WTC11 (cell line): ENCODE data around the gene RNF182. TPM values are rescaled to one million over a fixed set of nuclear protein-coding genes. Genes with fewer than 3 reads are reported as not detected.

Source experiments
- ATAC-seq: fragments of 200-7000 bp; cut with Tn5 transposase; 2 replicates; pipeline ENCODE4 v1.10.0; 2021; ENCODE audit warnings: mild to moderate bottlenecking, moderate library complexity
- CTCF ChIA-PET: fragments of 300-600 bp; sonication (Branson Sonifier 250); formaldehyde crosslinking; loops from one replicate; lab custom pipeline; 2021; ENCODE audit warnings: antibody characterized with exemption; lab: Charles Lee
- POLR2A ChIA-PET: fragments of 350-600 bp; sonication (Branson Sonifier 250); formaldehyde crosslinking; loops from one replicate; lab custom pipeline; 2021; ENCODE audit warnings: antibody characterized with exemption; lab: Charles Lee
- DNase-seq: peaks from one replicate; pipeline ENCODE4 v3.0.0; 2021; ENCODE audit warnings: low spot score
- H3K27ac Mint-ChIP-seq: 2 replicates; pipeline ENCODE4 v1.8.0; 2021; ENCODE audit warnings: mixed read lengths
- H3K27me3 Mint-ChIP-seq: 2 replicates; pipeline ENCODE4 v1.8.0; 2021; ENCODE audit warnings: low read depth, mild to moderate bottlenecking, moderate library complexity, mixed read lengths
- H3K36me3 Mint-ChIP-seq: 2 replicates; pipeline ENCODE4 v1.8.0; 2021; ENCODE audit warnings: mixed read lengths
- H3K4me1 Mint-ChIP-seq: 2 replicates; pipeline ENCODE4 v1.8.0; 2022; ENCODE audit warnings: mixed read lengths
- H3K4me3 Mint-ChIP-seq: 2 replicates; pipeline ENCODE4 v1.8.0; 2021; ENCODE audit warnings: mild to moderate bottlenecking, moderate library complexity, mixed read lengths
- H3K9me3 Mint-ChIP-seq: 2 replicates; pipeline ENCODE4 v1.8.0; 2021; ENCODE audit warnings: mixed read lengths
- ARID4B ChIP-seq: sonication (generic); formaldehyde crosslinking; IDR thresholded peaks from 2 replicates; pipeline ENCODE4 v1.8.0; 2023; ENCODE audit warnings: missing genetic modification reagents, mild to moderate bottlenecking, borderline replicate concordance
- CTCF ChIP-seq: fragments of 200-600 bp; IDR thresholded peaks from 2 replicates; pipeline ENCODE4 v1.8.0; 2022; ENCODE audit warnings: antibody characterized with exemption
- E2F1 ChIP-seq: sonication (generic); formaldehyde crosslinking; IDR thresholded peaks from 2 replicates; pipeline ENCODE4 v1.8.0; 2022; ENCODE audit warnings: mild to moderate bottlenecking, missing genetic modification reagents
- FOXK1 ChIP-seq: sonication (generic); formaldehyde crosslinking; IDR thresholded peaks from 2 replicates; pipeline ENCODE4 v1.8.0; 2022; ENCODE audit warnings: mild to moderate bottlenecking, moderate library complexity, missing genetic modification reagents
- IRF1 ChIP-seq: sonication (generic); formaldehyde crosslinking; IDR thresholded peaks from 2 replicates; pipeline ENCODE4 v1.8.0; 2023; ENCODE audit warnings: missing genetic modification reagents
- ZBTB21 ChIP-seq: sonication (generic); formaldehyde crosslinking; IDR thresholded peaks from 2 replicates; pipeline ENCODE4 v1.8.1; 2023; ENCODE audit warnings: mild to moderate bottlenecking, missing genetic modification reagents, borderline replicate concordance
- ZMAT4 ChIP-seq: fragments of 250-450 bp; sonication (Bioruptor Pico); IDR thresholded peaks from 2 replicates; pipeline ENCODE4 v1.9.0; 2021; ENCODE audit warnings: mild to moderate bottlenecking
- ZNF121 ChIP-seq: sonication (generic); formaldehyde crosslinking; IDR thresholded peaks from 2 replicates; pipeline ENCODE4 v1.8.0; 2023; ENCODE audit warnings: missing genetic modification reagents
- ZNF317 ChIP-seq: sonication (generic); formaldehyde crosslinking; IDR thresholded peaks from 2 replicates; pipeline ENCODE4 v1.8.1; 2023; ENCODE audit warnings: low read depth, mild to moderate bottlenecking, moderate library complexity, missing genetic modification reagents, borderline replicate concordance
- ZNF425 ChIP-seq: fragments of 250-450 bp; sonication (Bioruptor Pico); conservative IDR thresholded peaks from 2 replicates; pipeline ENCODE4 v1.9.0; 2021; ENCODE audit warnings: mild to moderate bottlenecking
- total RNA-seq: library from RNA; stranded (reverse); gene quantifications from 3 replicates; pipeline ENCODE4 v1.2.3, GENCODE V29; 2021

The RNF182 gene
- total RNA-seq, 1 experiment from 2014 or later, result 6.7 TPM

- CTCF ChIA-PET, result no interaction called here
- POLR2A ChIA-PET, result no interaction called here
- Mint-ChIP-seq H3K36me3 (peaks cover 30% of the 10 kb centered on the region), H3K27me3 (peaks cover 15% of the 10 kb centered on the region), H3K4me3 (no peak overlapping the region), H3K9me3 (peaks cover 43% of the 10 kb centered on the region), H3K4me1 (peaks cover 21% of the 10 kb centered on the region), H3K27ac (no peak overlapping the region)
- TF ChIP-seq IRF1 (CRISPR knock-in tag) (no peak), ZNF317 (peak; percentile 94)
- no peak for ATAC-seq
- no peak for DNase-seq
Measured at GRCh38 chr6:13941902-13942301, 17.1 kb downstream of the RNF182 start.

- POLR2A ChIA-PET, result no interaction called here
- TF ChIP-seq FOXK1, result 0 out of 2 replicates have a peak, but pooled peaks have one; percentile 24
- no peak for TF ChIP-seq IRF1 (CRISPR knock-in tag)
- TF ChIP-seq ZBTB21, result no peak
- TF ChIP-seq, all 79 proteins: peak for 1
- CTCF ChIA-PET, result interaction anchor here (0.8 kb wide), 1 partner anchor 102 kb away, joined by 3 read pairs; no protein-coding TSS in a partner anchor
- no peak overlapping the region; the same call in 1 of the 2 replicates for H3K4me3 Mint-ChIP-seq
- DNase-seq (no peak), ATAC-seq (peak; percentile 84)
- H3K27me3 Mint-ChIP-seq, result peaks cover 15% of the 10 kb centered on the region
- peaks cover 21% of the 10 kb centered on the region for H3K4me1 Mint-ChIP-seq
- peaks cover 52% of the 10 kb centered on the region for H3K9me3 Mint-ChIP-seq
- peaks cover 43% of the 10 kb centered on the region for H3K36me3 Mint-ChIP-seq
- H3K27ac Mint-ChIP-seq, result peak overlapping the region; percentile 83
Measured at GRCh38 chr6:13943943-13944342, 19.2 kb downstream of the RNF182 start.

- TF ChIP-seq ZBTB21 (no peak), ARID4B (CRISPR knock-in tag) (no peak), ZMAT4 (no peak), E2F1 (no peak), IRF1 (CRISPR knock-in tag) (no peak), ZNF121 (no peak), CTCF (no peak), ZNF425 (CRISPR knock-in tag) (no peak)
- TF ChIP-seq, all 79 proteins: peak for 0
- DNase-seq (no peak), ATAC-seq (no peak)
- Mint-ChIP-seq H3K4me3 (no peak overlapping the region), H3K27me3 (peaks cover 18% of the 10 kb centered on the region), H3K4me1 (peaks cover 21% of the 10 kb centered on the region), H3K27ac (no peak overlapping the region), H3K36me3 (peaks cover 66% of the 10 kb centered on the region), H3K9me3 (peaks cover 72% of the 10 kb centered on the region)
- POLR2A ChIA-PET, result no interaction called here
- CTCF ChIA-PET, result no interaction called here
Measured at GRCh38 chr6:13946506-13946905, 21.8 kb downstream of the RNF182 start.
